GDM1 (cell line): ENCODE data around the gene SPTA1.

Experiments used
- DNase-seq: peaks from one replicate; lab custom pipeline; 2025; lab: John Stamatoyannopoulos, UW

Gene SPTA1

DNA sequence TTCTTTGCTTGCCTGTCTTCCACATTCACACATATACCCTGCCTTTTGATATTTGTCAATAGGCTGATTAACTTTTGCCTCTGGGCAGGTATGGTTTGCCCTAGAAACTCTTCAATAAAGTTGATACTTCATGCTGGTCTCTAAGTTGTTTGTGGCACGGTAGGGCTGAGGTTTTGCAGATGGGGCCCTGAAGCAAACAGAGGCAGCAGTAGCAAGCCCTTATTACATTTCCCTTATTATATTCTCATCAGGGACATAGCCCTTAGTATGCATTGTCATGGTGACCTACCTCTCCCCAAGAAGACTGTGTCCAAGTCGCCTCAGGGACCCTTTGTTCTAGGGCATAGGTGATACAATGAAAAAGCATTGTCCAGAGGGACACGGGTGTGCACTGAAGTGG, 116.0 kb downstream of the SPTA1 start, which contains the start of gene OR6P1:
TSS of gene OR6P1 (minus strand) at position 101 of the 400 bp plus-strand sequence. CDS start 6,976 bp downstream, outside the sequence.
- DNase-seq: no peak

DNA sequence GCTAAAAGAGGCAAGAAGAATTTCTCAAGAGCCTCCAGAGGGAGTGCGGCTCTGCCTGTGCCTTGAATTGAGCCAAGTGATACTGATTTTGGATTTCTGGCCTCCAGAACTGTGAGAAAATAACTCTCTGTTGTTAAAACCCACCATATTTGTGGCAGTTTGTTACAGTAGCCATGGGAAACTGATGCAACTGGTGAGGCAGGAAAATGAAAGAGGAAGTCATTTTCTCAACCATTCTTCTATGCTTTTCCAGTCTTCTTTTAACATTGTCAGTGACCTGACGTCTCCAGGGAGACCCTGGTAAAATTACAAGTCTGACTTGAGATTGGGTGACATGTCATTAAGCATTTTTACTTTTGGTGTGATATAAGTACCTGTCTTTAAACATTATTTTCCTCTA, 121.9 kb downstream of the SPTA1 start:
- no peak for DNase-seq

GRCh38 chr1:158563853-158564252, 122.7 kb downstream of the SPTA1 start:
- no peak for DNase-seq
